Suprapubic skin (tissue), 4 donors: Measurements from ENCODE around the gene RCOR1.

Source experiments
- POLR2A ChIP-seq, 2 donors: fragments of 450-650 bp; IDR thresholded peaks; one replicate each; pipeline ENCODE4 v1.6.1; 2017; ENCODE audit warnings: antibody characterized with exemption in 2 of 2, mild to moderate bottlenecking in 2 of 2, moderate library complexity in 2 of 2
- POLR2AphosphoS5 ChIP-seq, 3 donors: sonication (generic); formaldehyde crosslinking; IDR thresholded peaks; one replicate each; pipeline ENCODE4 v1.6.1; 2017; ENCODE audit warnings: antibody characterized with exemption in 3 of 3
- TF ChIP-seq, protein P1 (sequence below), 2 donors: fragments of 200-600 bp in 1 of 2; fragments of 450-650 bp in 1 of 2; sonication (generic) in 1 of 2; IDR thresholded peaks; one replicate each; pipeline ENCODE4 v1.5.1; 2016 to 2019; ENCODE audit warnings: antibody characterized with exemption in 2 of 2, mild to moderate bottlenecking in 1 of 2, moderate library complexity in 1 of 2

DNA sequence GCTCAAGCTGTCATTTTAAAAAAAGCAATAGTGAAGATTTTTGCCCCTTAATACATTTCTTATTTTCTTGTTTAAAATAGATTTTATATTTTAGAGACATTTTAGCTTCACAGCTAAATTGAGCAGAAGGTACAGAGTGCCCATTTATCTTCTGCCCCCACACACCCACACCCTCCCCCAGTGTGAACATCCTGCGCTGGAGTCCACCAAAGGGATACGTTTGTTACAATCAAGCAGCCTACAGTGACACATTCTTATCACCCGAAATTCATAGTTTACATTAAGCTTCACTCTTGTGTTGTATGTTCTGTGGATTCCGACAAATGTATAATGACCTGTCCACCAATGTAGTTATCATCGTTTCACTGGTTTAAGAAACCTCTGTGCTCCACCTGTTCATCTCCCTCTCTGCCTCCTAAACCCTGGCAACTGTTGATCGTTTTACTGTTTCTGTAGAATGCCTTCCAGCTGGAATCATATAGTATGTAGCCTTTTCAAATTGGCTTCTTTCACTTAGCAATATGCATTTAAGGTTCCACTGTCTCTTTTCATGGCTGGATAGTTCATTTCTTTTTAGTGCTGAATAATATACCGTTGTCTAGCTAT, 93.8 kb downstream of the RCOR1 start:
- TF ChIP-seq, protein P1, sequence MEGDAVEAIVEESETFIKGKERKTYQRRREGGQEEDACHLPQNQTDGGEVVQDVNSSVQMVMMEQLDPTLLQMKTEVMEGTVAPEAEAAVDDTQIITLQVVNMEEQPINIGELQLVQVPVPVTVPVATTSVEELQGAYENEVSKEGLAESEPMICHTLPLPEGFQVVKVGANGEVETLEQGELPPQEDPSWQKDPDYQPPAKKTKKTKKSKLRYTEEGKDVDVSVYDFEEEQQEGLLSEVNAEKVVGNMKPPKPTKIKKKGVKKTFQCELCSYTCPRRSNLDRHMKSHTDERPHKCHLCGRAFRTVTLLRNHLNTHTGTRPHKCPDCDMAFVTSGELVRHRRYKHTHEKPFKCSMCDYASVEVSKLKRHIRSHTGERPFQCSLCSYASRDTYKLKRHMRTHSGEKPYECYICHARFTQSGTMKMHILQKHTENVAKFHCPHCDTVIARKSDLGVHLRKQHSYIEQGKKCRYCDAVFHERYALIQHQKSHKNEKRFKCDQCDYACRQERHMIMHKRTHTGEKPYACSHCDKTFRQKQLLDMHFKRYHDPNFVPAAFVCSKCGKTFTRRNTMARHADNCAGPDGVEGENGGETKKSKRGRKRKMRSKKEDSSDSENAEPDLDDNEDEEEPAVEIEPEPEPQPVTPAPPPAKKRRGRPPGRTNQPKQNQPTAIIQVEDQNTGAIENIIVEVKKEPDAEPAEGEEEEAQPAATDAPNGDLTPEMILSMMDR (IDR thresholded peaks at IDR 0.05): no peak
- TF ChIP-seq POLR2AphosphoS5 (IDR thresholded peaks at IDR 0.05) (no peak), POLR2A (IDR thresholded peaks at IDR 0.05) (no peak)
